Left ventricle myocardium inferior (tissue), 1 donor: ENCODE measurements around the gene LRMDA. TPM values are rescaled to one million over a fixed set of nuclear protein-coding genes. Genes with fewer than 3 reads are reported as not detected.

Experiments
- DNase-seq: peaks from one replicate; pipeline ENCODE4 v3.0.0-alpha.2; 2020
- H3K27ac ChIP-seq: fragments of 200-600 bp; replicated peaks from 2 replicates; pipeline ENCODE4 v1.8.0; 2021
- H3K27me3 ChIP-seq: fragments of 200-600 bp; 2 replicates; pipeline ENCODE4 v1.8.0; 2021; ENCODE audit warnings: low read depth
- H3K36me3 ChIP-seq: fragments of 200-600 bp; 2 replicates; pipeline ENCODE4 v1.8.0; 2021
- H3K4me1 ChIP-seq: fragments of 200-600 bp; 2 replicates; pipeline ENCODE4 v1.8.0; 2021
- H3K4me3 ChIP-seq: fragments of 200-600 bp; 2 replicates; pipeline ENCODE4 v1.8.0; 2021; ENCODE audit warnings: mild to moderate bottlenecking, moderate library complexity
- H3K9me3 ChIP-seq: fragments of 200-600 bp; replicated peaks from 2 replicates; pipeline ENCODE4 v1.8.0; 2021
- intact Hi-C: fragments of 100-400 bp; cut with micrococcal nuclease; formaldehyde crosslinking; loops from one replicate; pipeline ENCODE4 v1.11.0; 2022
- total RNA-seq: library from RNA; stranded (reverse); fragmentation: NEBNext Ultra II Directional; extraction: Animal tissue kit (Norgen Biotek cat#: 25700); gene quantifications from one replicate; pipeline ENCODE4 v1.2.1, GENCODE V29; 2021
- TF ChIP-seq, protein P1 (sequence below): fragments of 200-600 bp; IDR thresholded peaks from 2 replicates; pipeline ENCODE4 v1.8.0; 2021; ENCODE audit warnings: antibody characterized with exemption, mild to moderate bottlenecking, borderline replicate concordance
- donor health status: DM: no; HTN: yes; CAD: no; lungs with severe emphysema.

Gene LRMDA
- total RNA-seq, 1 donor from 2014 or later, result 18.7 TPM

- Histone ChIP-seq H3K4me3 (no peak overlapping the region), H3K27me3 (no peaks in the 10 kb centered on the region), H3K4me1 (no peaks in the 10 kb centered on the region), H3K27ac (no peak overlapping the region), H3K9me3 (no peaks in the 10 kb centered on the region), H3K36me3 (no peaks in the 10 kb centered on the region)
- intact Hi-C loops, result no loop called here
- DNase-seq, result no peak
- TF ChIP-seq, protein P1, sequence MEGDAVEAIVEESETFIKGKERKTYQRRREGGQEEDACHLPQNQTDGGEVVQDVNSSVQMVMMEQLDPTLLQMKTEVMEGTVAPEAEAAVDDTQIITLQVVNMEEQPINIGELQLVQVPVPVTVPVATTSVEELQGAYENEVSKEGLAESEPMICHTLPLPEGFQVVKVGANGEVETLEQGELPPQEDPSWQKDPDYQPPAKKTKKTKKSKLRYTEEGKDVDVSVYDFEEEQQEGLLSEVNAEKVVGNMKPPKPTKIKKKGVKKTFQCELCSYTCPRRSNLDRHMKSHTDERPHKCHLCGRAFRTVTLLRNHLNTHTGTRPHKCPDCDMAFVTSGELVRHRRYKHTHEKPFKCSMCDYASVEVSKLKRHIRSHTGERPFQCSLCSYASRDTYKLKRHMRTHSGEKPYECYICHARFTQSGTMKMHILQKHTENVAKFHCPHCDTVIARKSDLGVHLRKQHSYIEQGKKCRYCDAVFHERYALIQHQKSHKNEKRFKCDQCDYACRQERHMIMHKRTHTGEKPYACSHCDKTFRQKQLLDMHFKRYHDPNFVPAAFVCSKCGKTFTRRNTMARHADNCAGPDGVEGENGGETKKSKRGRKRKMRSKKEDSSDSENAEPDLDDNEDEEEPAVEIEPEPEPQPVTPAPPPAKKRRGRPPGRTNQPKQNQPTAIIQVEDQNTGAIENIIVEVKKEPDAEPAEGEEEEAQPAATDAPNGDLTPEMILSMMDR, result no peak
These were observed 649.6 kb downstream of the LRMDA start for GRCh38 chr10:76080991-76081390.

- H3K4me1 ChIP-seq, result peaks cover 8% of the 10 kb centered on the region
- TF ChIP-seq, protein P1, result no peak
- intact Hi-C loops, result no loop called here
These were observed 650.8 kb downstream of the LRMDA start for GRCh38 chr10:76082232-76082631.

DNA sequence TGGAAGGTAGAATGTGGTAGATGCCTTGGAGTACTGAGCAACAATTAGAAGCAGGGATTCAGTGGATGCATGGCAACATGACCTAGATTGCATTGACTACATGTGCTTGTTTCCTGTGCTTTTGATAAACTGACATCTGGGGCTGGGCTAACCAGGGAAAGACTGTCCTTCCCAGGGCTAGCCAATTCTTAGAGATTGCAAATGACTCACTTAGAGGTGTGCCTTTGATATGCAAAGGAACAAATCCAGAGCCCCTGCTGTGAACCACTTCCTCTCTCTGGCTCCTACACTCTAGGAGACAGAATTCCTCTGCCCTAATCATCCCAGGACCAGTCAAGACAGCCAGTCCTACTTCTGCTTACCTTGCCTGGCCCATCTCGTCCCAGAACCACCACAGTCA lies 651.5 kb downstream of the LRMDA start:
- TF ChIP-seq, protein P1, result no peak

More at GRCh38 chr10:76082232-76082631, 650.8 kb downstream of the LRMDA start:
- no peak for DNase-seq
- no peaks in the 10 kb centered on the region for H3K27me3 ChIP-seq
- H3K4me3 ChIP-seq, result no peak overlapping the region
- H3K9me3 ChIP-seq, result no peaks in the 10 kb centered on the region
- no peak overlapping the region for H3K27ac ChIP-seq
- H3K36me3 ChIP-seq, result no peaks in the 10 kb centered on the region

DNA sequence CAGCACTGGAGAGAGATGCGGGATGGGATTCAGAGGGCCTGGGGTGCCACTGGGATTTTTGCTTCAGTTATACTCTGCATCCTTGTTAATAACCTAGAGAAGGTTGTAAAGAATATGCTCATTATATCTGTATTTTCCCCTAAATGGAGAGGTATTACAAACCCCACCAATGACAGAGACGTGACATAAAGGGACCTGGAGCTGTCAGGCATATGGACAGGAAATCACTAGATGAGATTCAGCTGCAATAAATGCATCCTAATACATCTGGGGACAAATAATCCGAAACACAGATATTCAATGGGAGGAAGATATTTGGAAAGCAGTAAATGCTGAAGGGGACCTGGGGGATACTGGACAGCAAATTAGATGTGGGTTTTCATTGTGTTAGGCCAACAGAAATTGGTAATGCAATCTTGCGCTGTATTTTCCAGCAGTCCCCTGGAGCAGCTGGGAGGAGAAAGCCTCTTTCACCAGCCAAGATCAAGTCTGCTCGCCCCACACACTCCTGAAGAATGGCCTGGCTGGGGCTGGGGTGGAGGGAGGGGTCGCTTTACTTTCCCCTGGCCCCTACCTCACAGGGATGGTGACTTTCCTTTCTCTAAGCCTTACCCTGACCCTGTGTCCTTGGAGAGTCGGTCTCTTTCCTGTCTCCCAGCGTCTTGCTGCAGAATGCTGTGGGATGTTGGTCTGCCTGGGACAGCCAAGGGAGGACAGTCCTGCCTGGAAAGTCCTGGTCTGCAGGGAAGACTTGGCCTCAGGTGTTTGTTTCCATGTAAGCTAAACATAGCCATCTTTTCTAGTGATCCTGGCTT lies 653.8 kb downstream of the LRMDA start:
- TF ChIP-seq, protein P1, result no peak
- intact Hi-C loops, result no loop called here
- no peak overlapping the region for H3K4me3 ChIP-seq
- H3K27ac ChIP-seq, result no peak overlapping the region
- DNase-seq, result no peak
- H3K9me3 ChIP-seq, result no peaks in the 10 kb centered on the region
- no peaks in the 10 kb centered on the region for H3K27me3 ChIP-seq
- peaks cover 8% of the 10 kb centered on the region for H3K4me1 ChIP-seq
- no peaks in the 10 kb centered on the region for H3K36me3 ChIP-seq

More for the DNA sequence above, 651.5 kb downstream of the LRMDA start:
- H3K36me3 ChIP-seq, result no peaks in the 10 kb centered on the region
- H3K27me3 ChIP-seq, result no peaks in the 10 kb centered on the region
- no peaks in the 10 kb centered on the region for H3K9me3 ChIP-seq
- DNase-seq, result no peak
- H3K4me3 ChIP-seq, result no peak overlapping the region
- H3K27ac ChIP-seq, result no peak overlapping the region
- intact Hi-C loops, result no loop called here
- H3K4me1 ChIP-seq, result peaks cover 8% of the 10 kb centered on the region

GRCh38 chr10:76085817-76086167 lies 654.4 kb downstream of the LRMDA start:
- H3K27ac ChIP-seq, result no peak overlapping the region
- TF ChIP-seq, protein P1, result no peak
- DNase-seq, result no peak
- intact Hi-C loops, result no loop called here
- no peaks in the 10 kb centered on the region for H3K36me3 ChIP-seq
- no peaks in the 10 kb centered on the region for H3K9me3 ChIP-seq
- no peak overlapping the region for H3K4me3 ChIP-seq
- H3K27me3 ChIP-seq, result no peaks in the 10 kb centered on the region
- H3K4me1 ChIP-seq, result peaks cover 8% of the 10 kb centered on the region
